ENCODE measurements around the gene ANXA2R. TPM values are rescaled to one million over a fixed set of nuclear protein-coding genes. Genes with fewer than 3 reads are reported as not detected.
"Not testable (repeated sequence)": the region's sequence is repeated elsewhere in the genome, so short reads cannot be mapped to it uniquely, and the experiment has no call there.

ANXA2R gene
- total RNA-seq, 1 experiment from 2014 or later = 8.0 TPM

DNA sequence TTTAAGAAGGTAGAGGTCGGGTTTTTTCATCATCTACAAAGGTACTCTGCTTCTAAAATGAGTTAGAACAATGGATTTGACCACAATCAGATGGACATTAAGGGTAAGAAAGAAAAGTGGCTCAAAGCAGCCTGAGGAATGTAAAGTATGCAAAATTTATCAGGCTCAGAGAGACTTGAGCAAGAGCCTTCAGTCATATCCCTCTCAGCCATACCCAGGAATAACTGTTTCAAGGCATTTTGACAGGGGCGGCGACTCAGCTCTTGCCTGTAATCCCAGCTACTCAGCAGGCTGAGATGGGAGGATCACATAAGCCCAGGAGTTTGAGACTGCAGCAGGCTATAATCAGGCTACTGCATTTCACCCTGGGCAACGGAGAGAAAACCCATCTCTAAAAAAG lies 38.8 kb upstream of the ANXA2R start:
- no peaks in the 10 kb centered on the region for H3K9me3 Mint-ChIP-seq (ENCODE audit: low read depth, unreplicated experiment)
- DNase-seq = no peak
- CTCF ChIA-PET = no interaction called here
- H3K4me1 Mint-ChIP-seq (ENCODE audit: low read depth, unreplicated experiment) = peaks cover 17% of the 10 kb centered on the region
- TF ChIP-seq, protein P1, sequence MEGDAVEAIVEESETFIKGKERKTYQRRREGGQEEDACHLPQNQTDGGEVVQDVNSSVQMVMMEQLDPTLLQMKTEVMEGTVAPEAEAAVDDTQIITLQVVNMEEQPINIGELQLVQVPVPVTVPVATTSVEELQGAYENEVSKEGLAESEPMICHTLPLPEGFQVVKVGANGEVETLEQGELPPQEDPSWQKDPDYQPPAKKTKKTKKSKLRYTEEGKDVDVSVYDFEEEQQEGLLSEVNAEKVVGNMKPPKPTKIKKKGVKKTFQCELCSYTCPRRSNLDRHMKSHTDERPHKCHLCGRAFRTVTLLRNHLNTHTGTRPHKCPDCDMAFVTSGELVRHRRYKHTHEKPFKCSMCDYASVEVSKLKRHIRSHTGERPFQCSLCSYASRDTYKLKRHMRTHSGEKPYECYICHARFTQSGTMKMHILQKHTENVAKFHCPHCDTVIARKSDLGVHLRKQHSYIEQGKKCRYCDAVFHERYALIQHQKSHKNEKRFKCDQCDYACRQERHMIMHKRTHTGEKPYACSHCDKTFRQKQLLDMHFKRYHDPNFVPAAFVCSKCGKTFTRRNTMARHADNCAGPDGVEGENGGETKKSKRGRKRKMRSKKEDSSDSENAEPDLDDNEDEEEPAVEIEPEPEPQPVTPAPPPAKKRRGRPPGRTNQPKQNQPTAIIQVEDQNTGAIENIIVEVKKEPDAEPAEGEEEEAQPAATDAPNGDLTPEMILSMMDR (IDR thresholded peaks at IDR 0.05; ENCODE audit: unreplicated experiment) = no peak
- peaks cover 8% of the 10 kb centered on the region for H3K36me3 Mint-ChIP-seq (ENCODE audit: insufficient read depth, unreplicated experiment)
- intact Hi-C loops (cut with micrococcal nuclease; ENCODE audit: unreplicated experiment) = no loop called here
- H3K27me3 Mint-ChIP-seq (ENCODE audit: unreplicated experiment) = no peaks in the 10 kb centered on the region
- H3K27ac Mint-ChIP-seq (ENCODE audit: unreplicated experiment) = no peak overlapping the region
- H3K4me3 Mint-ChIP-seq (ENCODE audit: low read depth, unreplicated experiment) = no peak overlapping the region
- BruUV-seq (replicated peaks) = no TSS peak

DNA sequence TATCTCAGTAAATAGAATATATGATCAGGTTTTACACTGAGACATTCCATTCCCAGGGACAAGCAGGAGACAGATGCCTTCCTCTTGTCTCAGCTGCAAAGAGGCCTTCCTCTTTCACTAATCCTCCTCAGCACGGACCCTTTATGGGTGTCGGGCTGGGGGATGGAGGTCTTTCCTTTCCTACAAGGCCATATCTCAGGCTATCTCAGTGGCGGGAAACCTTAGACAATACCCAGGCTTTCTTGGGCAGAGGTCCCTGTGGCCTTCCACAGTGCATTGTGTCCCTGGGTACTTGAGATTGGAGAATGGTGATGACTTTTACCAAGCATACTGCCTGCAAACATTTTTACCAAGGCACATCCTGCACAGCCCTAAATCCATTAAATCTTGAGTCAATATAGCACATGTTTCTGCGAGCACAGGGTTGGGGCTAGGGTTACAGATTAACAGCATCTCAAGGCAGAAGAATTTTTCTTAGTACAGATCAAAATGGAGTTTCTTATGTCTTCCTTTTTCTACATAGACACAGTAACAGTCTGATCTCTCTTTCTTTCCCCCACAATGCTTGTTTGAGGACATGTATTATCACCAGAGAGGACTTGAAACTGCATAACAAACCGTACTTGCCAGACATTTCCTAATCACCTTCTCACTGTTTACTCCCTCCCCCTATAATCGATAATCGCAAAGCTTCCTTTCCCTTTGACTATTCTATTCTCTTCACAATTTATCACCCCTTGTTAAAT lies 37.5 kb upstream of the ANXA2R start:
- H3K4me1 Mint-ChIP-seq (ENCODE audit: low read depth, unreplicated experiment) = peaks cover 25% of the 10 kb centered on the region
- BruUV-seq (replicated peaks); DNase-seq; H3K4me3 Mint-ChIP-seq (ENCODE audit: low read depth, unreplicated experiment); H3K27me3 Mint-ChIP-seq (ENCODE audit: unreplicated experiment); intact Hi-C loops (cut with micrococcal nuclease; ENCODE audit: unreplicated experiment); H3K9me3 Mint-ChIP-seq (ENCODE audit: low read depth, unreplicated experiment); H3K27ac Mint-ChIP-seq (ENCODE audit: unreplicated experiment): not testable (repeated sequence)
- H3K36me3 Mint-ChIP-seq (ENCODE audit: insufficient read depth, unreplicated experiment) = peaks cover 15% of the 10 kb centered on the region
- CTCF ChIA-PET = interaction anchor here (0.8 kb wide), 1 partner anchor 12 kb away, joined by 3 read pairs; no protein-coding TSS in a partner anchor

DNA sequence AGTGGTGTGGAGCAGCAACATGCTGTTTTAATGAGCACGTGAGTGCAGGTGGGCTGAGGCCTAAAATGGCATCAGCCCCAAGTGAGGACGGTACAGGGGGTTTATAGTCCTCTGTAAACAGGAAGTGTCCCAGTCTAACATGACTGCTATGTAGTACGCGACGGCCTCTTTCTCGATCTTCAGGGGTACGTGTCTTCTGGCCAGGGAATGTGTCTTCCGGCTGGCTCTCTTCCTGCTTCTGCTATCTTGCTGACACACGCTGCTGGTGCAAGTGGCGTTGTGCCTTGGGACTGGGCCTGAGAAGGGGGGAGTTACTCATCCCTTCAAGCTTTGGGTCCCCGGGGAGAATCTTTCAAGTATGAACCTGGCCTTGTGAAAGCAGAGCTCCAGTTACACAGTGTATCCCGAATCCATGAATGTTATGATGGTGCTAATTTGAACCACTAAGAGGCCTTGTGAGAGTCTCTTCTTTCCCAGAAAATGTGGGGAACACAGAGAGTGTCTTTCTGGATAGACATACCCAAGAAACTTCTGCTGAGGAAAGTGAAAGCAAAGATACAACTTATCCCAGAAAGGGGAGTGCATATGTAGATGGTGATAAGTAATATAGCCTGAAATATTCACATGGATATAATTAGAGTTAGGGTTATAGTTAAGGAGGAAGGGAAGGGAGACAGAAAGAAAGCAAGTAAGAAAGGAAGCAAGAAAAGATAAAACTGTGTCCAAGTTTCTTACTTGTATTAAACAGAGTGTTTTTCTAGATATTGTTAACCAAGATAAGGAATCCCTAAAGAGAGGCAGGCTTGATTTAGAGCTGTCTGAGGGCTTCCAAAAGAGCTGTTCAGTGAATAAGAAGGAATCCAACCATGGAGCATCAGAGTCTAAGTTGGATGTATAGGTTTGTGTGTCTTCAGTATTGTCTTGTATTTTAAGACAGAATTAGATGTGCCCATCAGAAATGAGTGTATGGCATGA lies 35.5 kb upstream of the ANXA2R start:
- BruUV-seq (replicated peaks) = no TSS peak
- Mint-ChIP-seq H3K4me1 (ENCODE audit: low read depth, unreplicated experiment) (peaks cover 30% of the 10 kb centered on the region), H3K36me3 (ENCODE audit: insufficient read depth, unreplicated experiment) (peaks cover 21% of the 10 kb centered on the region), H3K27me3 (ENCODE audit: unreplicated experiment) (no peaks in the 10 kb centered on the region), H3K4me3 (ENCODE audit: low read depth, unreplicated experiment) (no peak overlapping the region), H3K9me3 (ENCODE audit: low read depth, unreplicated experiment) (peaks cover 4% of the 10 kb centered on the region), H3K27ac (ENCODE audit: unreplicated experiment) (no peak overlapping the region)
- CTCF ChIA-PET = interaction anchor here (0.7 kb wide), 1 partner anchor 316 kb away, joined by 3 read pairs; no protein-coding TSS in a partner anchor
- intact Hi-C loops (cut with micrococcal nuclease; ENCODE audit: unreplicated experiment) = loop anchor here (2.0 kb wide), 1 partner anchor 29 kb away; no protein-coding TSS in a partner anchor
- TF ChIP-seq, protein P1 (IDR thresholded peaks at IDR 0.05; ENCODE audit: unreplicated experiment) = no peak
- no peak for DNase-seq

DNA sequence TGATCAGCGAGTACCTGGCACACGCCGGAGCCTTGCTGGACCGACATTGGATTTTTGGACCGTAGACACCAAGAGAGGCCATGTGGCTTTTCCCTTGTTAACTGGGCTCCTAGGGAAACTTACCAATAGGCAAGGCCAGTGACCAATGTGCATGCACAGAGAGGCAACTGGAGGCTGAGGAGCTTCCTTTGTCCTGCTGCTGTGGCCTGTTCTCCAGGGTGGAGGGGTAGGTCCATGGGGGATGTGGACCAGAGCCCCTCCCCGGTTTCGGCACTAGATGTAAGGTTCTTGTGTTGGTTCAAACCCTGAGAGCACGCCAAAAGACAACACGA lies 34.8 kb upstream of the ANXA2R start:
- CTCF ChIA-PET = no interaction called here
- intact Hi-C loops (cut with micrococcal nuclease; ENCODE audit: unreplicated experiment) = loop anchor here (2.0 kb wide), 1 partner anchor 30 kb away; no protein-coding TSS in a partner anchor
- Mint-ChIP-seq H3K36me3 (ENCODE audit: insufficient read depth, unreplicated experiment) (peaks cover 25% of the 10 kb centered on the region), H3K4me3 (ENCODE audit: low read depth, unreplicated experiment) (no peak overlapping the region), H3K4me1 (ENCODE audit: low read depth, unreplicated experiment) (peaks cover 31% of the 10 kb centered on the region), H3K27ac (ENCODE audit: unreplicated experiment) (no peak overlapping the region), H3K27me3 (ENCODE audit: unreplicated experiment) (no peaks in the 10 kb centered on the region), H3K9me3 (ENCODE audit: low read depth, unreplicated experiment) (peaks cover 4% of the 10 kb centered on the region)
- TF ChIP-seq, protein P1 (IDR thresholded peaks at IDR 0.05; ENCODE audit: unreplicated experiment) = no peak
- DNase-seq = no peak
- BruUV-seq (replicated peaks) = no TSS peak

All from Calu3 (cell line).